ENCODE measurements around the gene CLCN6. TPM values are rescaled to one million over a fixed set of nuclear protein-coding genes. Genes with fewer than 3 reads are reported as not detected.

Gene CLCN6
- total RNA-seq, 4 donors from 2014 or later: 14.4 to 20.4 (median 18.0) TPM

GRCh38 chr1:11779715-11780379 is 26.1 kb upstream of the CLCN6 start:
- ATAC-seq (ENCODE audit: low FRiP score): no peak

GRCh38 chr1:11780380-11781147 is 25.4 kb upstream of the CLCN6 start:
- TF ChIP-seq CTCF (IDR thresholded peaks at IDR 0.05): no peak
- DNase-seq (ENCODE audit: low spot score) (no peak), ATAC-seq (ENCODE audit: low FRiP score) (no peak)

More at GRCh38 chr1:11779715-11780379, 26.1 kb upstream of the CLCN6 start:
- TF ChIP-seq CTCF (IDR thresholded peaks at IDR 0.05): no peak
- no peak for DNase-seq (ENCODE audit: low spot score)

DNA sequence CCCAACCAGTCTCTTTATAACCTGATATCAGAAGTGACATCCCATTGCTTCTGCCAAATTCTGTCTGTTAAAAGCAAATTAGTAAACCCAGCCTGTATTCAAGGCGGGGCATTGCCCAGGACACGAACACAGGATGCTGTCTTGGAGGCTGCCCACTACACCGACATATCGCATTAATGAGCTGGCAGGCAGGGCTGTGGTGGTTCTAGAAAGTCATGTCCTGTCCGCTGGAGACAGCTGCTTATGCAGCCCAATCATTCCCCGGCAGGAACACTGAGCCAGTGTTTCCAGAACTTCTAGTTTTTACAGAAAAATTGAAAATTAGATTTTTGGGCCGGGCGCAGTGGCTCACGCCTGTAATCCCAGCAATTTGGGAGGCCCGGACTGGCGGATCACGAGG is 24.7 kb upstream of the CLCN6 start:
- no peak for DNase-seq (ENCODE audit: low spot score)
- no peak for TF ChIP-seq CTCF (IDR thresholded peaks at IDR 0.05)
- ATAC-seq (ENCODE audit: low FRiP score): no peak

- ATAC-seq (ENCODE audit: low FRiP score) (no peak), DNase-seq (ENCODE audit: low spot score) (no peak)
- no peak for TF ChIP-seq CTCF (IDR thresholded peaks at IDR 0.05)
Measured at GRCh38 chr1:11782127-11782708, 23.8 kb upstream of the CLCN6 start.

DNA sequence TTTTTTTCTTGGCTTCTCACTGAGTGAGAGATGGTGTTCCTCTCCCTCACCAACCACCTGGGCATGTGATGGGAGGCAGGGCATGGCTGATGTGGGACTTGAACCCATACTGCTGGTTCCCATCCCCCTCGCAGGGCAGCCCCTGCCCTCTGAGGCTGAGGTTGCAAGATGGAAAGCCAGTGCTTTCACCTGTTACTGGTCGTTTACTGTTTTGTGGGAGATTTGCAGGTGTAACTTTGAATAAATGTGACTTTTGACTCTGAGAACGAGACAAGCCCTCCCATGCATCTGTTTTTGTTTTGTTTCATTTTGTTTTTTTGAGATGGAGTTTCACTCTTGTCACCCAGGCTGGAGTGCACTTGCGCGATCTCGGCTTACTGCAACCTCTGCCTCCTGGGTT is 22.4 kb upstream of the CLCN6 start:
- DNase-seq (ENCODE audit: low spot score) (no peak), ATAC-seq (ENCODE audit: low FRiP score) (no peak)
- no peak for TF ChIP-seq CTCF (IDR thresholded peaks at IDR 0.05)

- TF ChIP-seq CTCF (IDR thresholded peaks at IDR 0.05): no peak
- no peak for ATAC-seq (ENCODE audit: low FRiP score)
Measured at GRCh38 chr1:11784256-11784992, 21.6 kb upstream of the CLCN6 start.

More at GRCh38 chr1:11784256-11784992, 21.6 kb upstream of the CLCN6 start:
- no peak for DNase-seq (ENCODE audit: low spot score)
